Keratinocyte (primary cell): ENCODE results near the gene CARD9. TPM values are rescaled to one million over a fixed set of nuclear protein-coding genes. Genes with fewer than 3 reads are reported as not detected.

Source experiments
- DNase-seq: peaks from one replicate; pipeline ENCODE4 v3.0.0-alpha.2; 2011; ENCODE audit warnings: low read depth, missing footprints, low spot score
- FAIRE-seq: peaks from 2 replicates; lab custom pipeline; 2011; peaks lifted over from hg19 to GRCh38; lab: Jason Lieb, UNC
- H2AFZ ChIP-seq: 2 replicates; pipeline ENCODE4 v1.6.0; 2012; ENCODE audit warnings: low read length, control low read depth, inconsistent platforms; ENCODE audit not compliant: control insufficient read depth
- H3K27ac ChIP-seq: 2 replicates; pipeline ENCODE4 v1.5.1; 2011; ENCODE audit warnings: low read length; ENCODE audit not compliant: control insufficient read depth, insufficient read depth
- H3K27me3 ChIP-seq: 3 replicates; pipeline ENCODE4 v1.6.0; 2011; ENCODE audit warnings: low read length; ENCODE audit not compliant: control insufficient read depth, insufficient read depth; ENCODE audit errors: extremely low read depth
- H3K36me3 ChIP-seq, 2 experiments: 2 replicates in 1 of 2; 3 replicates in 1 of 2; pipeline ENCODE4 v1.5.1; 2011; ENCODE audit warnings: low read length in 2 of 2, mild to moderate bottlenecking in 1 of 2; ENCODE audit not compliant: control insufficient read depth in 2 of 2, insufficient read depth in 2 of 2; ENCODE audit errors: extremely low read depth in 1 of 2
- H3K4me1 ChIP-seq: 3 replicates; pipeline ENCODE4 v1.5.1; 2011; ENCODE audit warnings: low read length; ENCODE audit not compliant: control insufficient read depth, insufficient read depth; ENCODE audit errors: extremely low read depth
- H3K4me2 ChIP-seq: 3 replicates; pipeline ENCODE4 v1.6.0; 2011; ENCODE audit warnings: low read depth, low read length; ENCODE audit not compliant: control insufficient read depth, insufficient read depth; ENCODE audit errors: extremely low read depth
- H3K4me3 ChIP-seq, 3 experiments: fragments of 200-600 bp in 1 of 3; sonication (generic) in 1 of 3; 2 replicates in 2 of 3; 3 replicates in 1 of 3; pipeline ENCODE4 v1.5.1; 2011 to 2016; ENCODE audit warnings: low read length in 3 of 3, mild to moderate bottlenecking in 3 of 3, control low read depth in 2 of 3, inconsistent platforms in 1 of 3, low read depth in 1 of 3, mixed read lengths in 1 of 3, mixed run types in 1 of 3, moderate library complexity in 1 of 3; ENCODE audit not compliant: control insufficient read depth in 2 of 3, insufficient read depth in 2 of 3; ENCODE audit errors: extremely low read depth in 1 of 3
- H3K79me2 ChIP-seq: 2 replicates; pipeline ENCODE4 v1.6.0; 2012; ENCODE audit warnings: low read length; ENCODE audit not compliant: control insufficient read depth, insufficient read depth
- H3K9ac ChIP-seq: 3 replicates; pipeline ENCODE4 v1.6.0; 2011; ENCODE audit warnings: low read length; ENCODE audit not compliant: control insufficient read depth, insufficient read depth; ENCODE audit errors: extremely low read depth
- H3K9me1 ChIP-seq: 3 replicates; pipeline ENCODE4 v1.6.0; 2011; ENCODE audit warnings: low read length; ENCODE audit not compliant: control insufficient read depth, insufficient read depth; ENCODE audit errors: extremely low read depth
- H3K9me3 ChIP-seq: 2 replicates; pipeline ENCODE4 v1.5.1; 2012; ENCODE audit warnings: low read depth, low read length; ENCODE audit not compliant: control insufficient read depth
- H4K20me1 ChIP-seq: 3 replicates; pipeline ENCODE4 v1.6.0; 2011; ENCODE audit warnings: low read length; ENCODE audit not compliant: control insufficient read depth, insufficient read depth; ENCODE audit errors: extremely low read depth
- EZH2 ChIP-seq: IDR thresholded peaks from one replicate; pipeline ENCODE4 v1.6.1; 2012; ENCODE audit warnings: inconsistent platforms, mild to moderate bottlenecking, low read length, moderate library complexity
- dilution Hi-C: fragments of 300-500 bp; cut with MboI; formaldehyde crosslinking; loops from one replicate; pipeline ENCODE4 v1.7.0; 2020; ENCODE audit warnings: low sequenced_read_pairs; ENCODE audit not compliant: extremely low pct_ligation_motif_present
- polyA plus RNA-seq, 5 experiments: library from polyadenylated mRNA; depleted of rRNA in 3 of 5; stranded (reverse) in 3 of 5; stranded (forward) in 1 of 5; unstranded in 1 of 5; fragments of >200 nt; gene quantifications; 1 replicate in 1 of 5; 2 replicates in 3 of 5; 3 replicates in 1 of 5; pipeline versions ENCODE4 v1.2.1 to v1.2.3, GENCODE V29; 2011 to 2012; ENCODE audit warnings: missing spikeins in 2 of 5, low read depth in 1 of 5, low replicate concordance in 1 of 5
- TF ChIP-seq, protein P1 (sequence below), 3 experiments: IDR thresholded peaks in 1 of 3; conservative IDR thresholded peaks in 1 of 3; optimal IDR thresholded peaks in 1 of 3; 2 replicates in 2 of 3; 3 replicates in 1 of 3; pipeline versions ENCODE3 to v1.5.1; 2011; ENCODE audit warnings: low read length in 3 of 3, mild to moderate bottlenecking in 3 of 3, moderate library complexity in 2 of 3, control low read depth in 1 of 3, inconsistent platforms in 1 of 3; ENCODE audit not compliant: insufficient read depth in 2 of 3; ENCODE audit errors: extremely low read depth in 1 of 3

Gene CARD9
- polyA plus RNA-seq, 1 donor (not counting 4 experiments of a cell fraction or from before 2014, with no cell fraction given) = 0.07 TPM

DNA sequence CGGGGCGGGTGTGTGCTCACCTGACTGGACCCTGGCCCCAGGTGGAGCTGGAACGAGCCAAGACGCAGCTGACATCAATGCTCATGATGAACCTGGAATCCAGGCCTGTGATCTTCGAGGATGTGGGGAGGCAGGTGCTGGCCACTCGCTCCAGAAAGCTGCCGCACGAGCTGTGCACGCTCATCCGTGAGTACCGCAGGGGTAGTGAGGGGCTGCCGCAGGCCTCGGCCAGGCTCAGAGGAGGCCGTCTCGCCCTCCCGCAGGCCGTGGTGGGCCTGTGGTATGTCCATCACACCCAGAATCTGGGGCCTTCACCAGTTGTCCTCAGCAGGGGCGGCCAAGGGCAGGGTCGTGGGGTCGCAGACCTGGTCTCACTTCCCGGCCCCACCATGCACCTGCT lies 48.3 kb upstream of the CARD9 start:
- DNase-seq = no peak
- no peak overlapping the region for H3K4me3 ChIP-seq
- no peak for FAIRE-seq
- no peaks in the 10 kb centered on the region for H3K27me3 ChIP-seq
- H4K20me1 ChIP-seq = no peaks in the 10 kb centered on the region
- no peaks in the 10 kb centered on the region for H3K79me2 ChIP-seq
- H3K9ac ChIP-seq = no peak overlapping the region
- H2AFZ ChIP-seq = no peak overlapping the region
- dilution Hi-C loops = no loop called here
- H3K4me1 ChIP-seq = no peaks in the 10 kb centered on the region
- H3K4me2 ChIP-seq = no peak overlapping the region
- H3K27ac ChIP-seq = no peak overlapping the region
- TF ChIP-seq, protein P1, sequence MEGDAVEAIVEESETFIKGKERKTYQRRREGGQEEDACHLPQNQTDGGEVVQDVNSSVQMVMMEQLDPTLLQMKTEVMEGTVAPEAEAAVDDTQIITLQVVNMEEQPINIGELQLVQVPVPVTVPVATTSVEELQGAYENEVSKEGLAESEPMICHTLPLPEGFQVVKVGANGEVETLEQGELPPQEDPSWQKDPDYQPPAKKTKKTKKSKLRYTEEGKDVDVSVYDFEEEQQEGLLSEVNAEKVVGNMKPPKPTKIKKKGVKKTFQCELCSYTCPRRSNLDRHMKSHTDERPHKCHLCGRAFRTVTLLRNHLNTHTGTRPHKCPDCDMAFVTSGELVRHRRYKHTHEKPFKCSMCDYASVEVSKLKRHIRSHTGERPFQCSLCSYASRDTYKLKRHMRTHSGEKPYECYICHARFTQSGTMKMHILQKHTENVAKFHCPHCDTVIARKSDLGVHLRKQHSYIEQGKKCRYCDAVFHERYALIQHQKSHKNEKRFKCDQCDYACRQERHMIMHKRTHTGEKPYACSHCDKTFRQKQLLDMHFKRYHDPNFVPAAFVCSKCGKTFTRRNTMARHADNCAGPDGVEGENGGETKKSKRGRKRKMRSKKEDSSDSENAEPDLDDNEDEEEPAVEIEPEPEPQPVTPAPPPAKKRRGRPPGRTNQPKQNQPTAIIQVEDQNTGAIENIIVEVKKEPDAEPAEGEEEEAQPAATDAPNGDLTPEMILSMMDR (optimal IDR thresholded peaks at IDR 0.05 in 1 of 3, IDR thresholded peaks at IDR 0.05 in 1 of 3, conservative IDR thresholded peaks at IDR 0.05 in 1 of 3; ENCODE audit: extremely low read depth in 1 of 3, insufficient read depth in 2 of 3, low read length in 3 of 3) = no peak
- no peak for TF ChIP-seq EZH2
- H3K36me3 ChIP-seq = peaks cover 29 to 46% of the 10 kb centered on the region in 2 experiments
- H3K9me3 ChIP-seq = no peaks in the 10 kb centered on the region
- H3K9me1 ChIP-seq = no peaks in the 10 kb centered on the region

DNA sequence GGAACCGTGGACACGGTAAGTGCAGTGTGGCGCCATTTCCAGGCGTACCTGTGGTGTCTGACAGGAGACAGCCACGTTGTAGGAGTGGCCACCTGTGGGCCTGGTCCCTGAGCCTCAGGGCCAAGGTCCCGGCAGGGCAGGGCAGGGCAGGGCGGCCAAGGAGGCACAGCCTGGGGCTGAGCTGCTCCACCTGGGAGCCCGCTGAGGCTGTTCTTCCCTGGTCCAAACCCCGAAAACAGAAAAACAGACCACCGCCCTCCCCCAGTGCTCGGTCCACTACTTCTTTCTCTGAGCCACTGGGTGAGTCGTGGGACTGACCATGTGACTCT lies 45.6 kb upstream of the CARD9 start:
- FAIRE-seq (no peak), DNase-seq (no peak)
- no peaks in the 10 kb centered on the region for H3K27me3 ChIP-seq
- peaks cover 44 to 56% of the 10 kb centered on the region in 2 experiments for H3K36me3 ChIP-seq
- H3K4me2 ChIP-seq = no peak overlapping the region
- no peaks in the 10 kb centered on the region for H3K4me1 ChIP-seq
- dilution Hi-C loops = no loop called here
- H3K4me3 ChIP-seq = no peak overlapping the region
- no peak overlapping the region for H3K27ac ChIP-seq
- peaks cover 4% of the 10 kb centered on the region for H3K79me2 ChIP-seq
- TF ChIP-seq, protein P1 (optimal IDR thresholded peaks at IDR 0.05 in 1 of 3, IDR thresholded peaks at IDR 0.05 in 1 of 3, conservative IDR thresholded peaks at IDR 0.05 in 1 of 3; ENCODE audit: extremely low read depth in 1 of 3, insufficient read depth in 2 of 3, low read length in 3 of 3) = no peak
- no peak for TF ChIP-seq EZH2
- no peaks in the 10 kb centered on the region for H3K9me3 ChIP-seq
- no peaks in the 10 kb centered on the region for H4K20me1 ChIP-seq
- H3K9me1 ChIP-seq = no peaks in the 10 kb centered on the region
- no peak overlapping the region for H2AFZ ChIP-seq
- H3K9ac ChIP-seq = no peak overlapping the region
